ENCODE data around the gene C1QTNF1.
"Not testable (repeated sequence)": the region's sequence is repeated elsewhere in the genome, so short reads cannot be mapped to it uniquely, and the experiment has no call there.

The C1QTNF1 gene

GRCh38 chr17:79026376-79027273 lies 2.7 kb downstream of the C1QTNF1 start:
- DNase-seq = no peak

GRCh38 chr17:79027274-79027924 lies 3.4 kb downstream of the C1QTNF1 start:
- no peak for DNase-seq

- DNase-seq = no peak
These were observed 4.0 kb downstream of the C1QTNF1 start for GRCh38 chr17:79027925-79028491.

GRCh38 chr17:79028496-79029326 lies 4.7 kb downstream of the C1QTNF1 start:
- DNase-seq = peak; percentile 33 to 49

- DNase-seq = no peak
These were observed 5.5 kb downstream of the C1QTNF1 start for GRCh38 chr17:79029327-79030009.

- DNase-seq = not testable (repeated sequence)
These were observed 6.7 kb downstream of the C1QTNF1 start for GRCh38 chr17:79030636-79031035.

GRCh38 chr17:79031996-79032875 lies 8.3 kb downstream of the C1QTNF1 start:
- DNase-seq = no peak

- no peak for DNase-seq
These were observed 9.2 kb downstream of the C1QTNF1 start for GRCh38 chr17:79033046-79033616.

- no peak for DNase-seq
These were observed 10.0 kb downstream of the C1QTNF1 start for GRCh38 chr17:79033741-79034501.

GRCh38 chr17:79034931-79035485 lies 11.0 kb downstream of the C1QTNF1 start:
- DNase-seq = no peak

- DNase-seq = no peak
These were observed 11.7 kb downstream of the C1QTNF1 start for GRCh38 chr17:79035686-79036085.

GRCh38 chr17:79036181-79036580 lies 12.2 kb downstream of the C1QTNF1 start:
- DNase-seq = no peak

- DNase-seq = peak in 1 of 2 experiments; percentile 8
These were observed 12.6 kb downstream of the C1QTNF1 start for GRCh38 chr17:79036596-79036995.

GRCh38 chr17:79038545-79039135 lies 14.7 kb downstream of the C1QTNF1 start:
- DNase-seq = no peak

GRCh38 chr17:79039171-79039570 lies 15.2 kb downstream of the C1QTNF1 start:
- DNase-seq = no peak

GRCh38 chr17:79039886-79040285 lies 15.9 kb downstream of the C1QTNF1 start:
- no peak for DNase-seq

- DNase-seq = no peak
These were observed 17.1 kb downstream of the C1QTNF1 start for GRCh38 chr17:79041041-79041570.

- DNase-seq = no peak
These were observed 17.9 kb downstream of the C1QTNF1 start for GRCh38 chr17:79041723-79042420.

All from Kasumi-1 (cell line).